WTC11 (cell line): Measurements from ENCODE around the gene PRELP. TPM values are rescaled to one million over a fixed set of nuclear protein-coding genes. Genes with fewer than 3 reads are reported as not detected.

Experiments
- ATAC-seq: fragments of 200-7000 bp; cut with Tn5 transposase; 2 replicates; pipeline ENCODE4 v1.10.0; 2021; ENCODE audit warnings: mild to moderate bottlenecking, moderate library complexity
- CTCF ChIA-PET: fragments of 300-600 bp; sonication (Branson Sonifier 250); formaldehyde crosslinking; loops from one replicate; lab custom pipeline; 2021; ENCODE audit warnings: antibody characterized with exemption; lab: Charles Lee
- POLR2A ChIA-PET: fragments of 350-600 bp; sonication (Branson Sonifier 250); formaldehyde crosslinking; loops from one replicate; lab custom pipeline; 2021; ENCODE audit warnings: antibody characterized with exemption; lab: Charles Lee
- DNase-seq: peaks from one replicate; pipeline ENCODE4 v3.0.0; 2021; ENCODE audit warnings: low spot score
- H3K27ac Mint-ChIP-seq: 2 replicates; pipeline ENCODE4 v1.8.0; 2021; ENCODE audit warnings: mixed read lengths
- H3K27me3 Mint-ChIP-seq: 2 replicates; pipeline ENCODE4 v1.8.0; 2021; ENCODE audit warnings: low read depth, mild to moderate bottlenecking, moderate library complexity, mixed read lengths
- H3K36me3 Mint-ChIP-seq: 2 replicates; pipeline ENCODE4 v1.8.0; 2021; ENCODE audit warnings: mixed read lengths
- H3K4me1 Mint-ChIP-seq: 2 replicates; pipeline ENCODE4 v1.8.0; 2022; ENCODE audit warnings: mixed read lengths
- H3K4me3 Mint-ChIP-seq: 2 replicates; pipeline ENCODE4 v1.8.0; 2021; ENCODE audit warnings: mild to moderate bottlenecking, moderate library complexity, mixed read lengths
- H3K9me3 Mint-ChIP-seq: 2 replicates; pipeline ENCODE4 v1.8.0; 2021; ENCODE audit warnings: mixed read lengths
- AR ChIP-seq: fragments of 250-450 bp; sonication (Bioruptor Pico); IDR thresholded peaks from 2 replicates; pipeline ENCODE4 v1.9.0; 2021; ENCODE audit warnings: mild to moderate bottlenecking
- CREB1 ChIP-seq: sonication (generic); formaldehyde crosslinking; IDR thresholded peaks from 2 replicates; pipeline ENCODE4 v1.8.0; 2023; ENCODE audit warnings: mild to moderate bottlenecking, missing genetic modification reagents
- E2F1 ChIP-seq: sonication (generic); formaldehyde crosslinking; IDR thresholded peaks from 2 replicates; pipeline ENCODE4 v1.8.0; 2022; ENCODE audit warnings: mild to moderate bottlenecking, missing genetic modification reagents
- ELF4 ChIP-seq: sonication (generic); formaldehyde crosslinking; IDR thresholded peaks from 2 replicates; pipeline ENCODE4 v1.8.1; 2022; ENCODE audit warnings: low read depth, mild to moderate bottlenecking, moderate library complexity, missing genetic modification reagents
- FOXJ3 ChIP-seq: sonication (generic); formaldehyde crosslinking; IDR thresholded peaks from 2 replicates; pipeline ENCODE4 v1.9.0; 2021; ENCODE audit warnings: missing genetic modification reagents, mild to moderate bottlenecking, borderline replicate concordance
- IRF2 ChIP-seq: sonication (generic); formaldehyde crosslinking; IDR thresholded peaks from 2 replicates; pipeline ENCODE4 v1.8.0; 2022; ENCODE audit warnings: low read depth, missing genetic modification reagents, borderline replicate concordance
- JUN ChIP-seq: sonication (generic); formaldehyde crosslinking; IDR thresholded peaks from 2 replicates; pipeline ENCODE4 v1.8.0; 2023; ENCODE audit warnings: mild to moderate bottlenecking, missing genetic modification reagents
- NR3C1 ChIP-seq: sonication (generic); formaldehyde crosslinking; conservative IDR thresholded peaks from 2 replicates; pipeline ENCODE4 v1.8.1; 2023; ENCODE audit warnings: low read depth, mild to moderate bottlenecking, missing genetic modification reagents
- SMAD3 ChIP-seq: sonication (generic); formaldehyde crosslinking; IDR thresholded peaks from 2 replicates; pipeline ENCODE4 v1.8.0; 2022; ENCODE audit warnings: missing genetic modification reagents, mild to moderate bottlenecking, borderline replicate concordance
- SOX15 ChIP-seq: fragments of 250-450 bp; sonication (Bioruptor Pico); IDR thresholded peaks from 2 replicates; pipeline ENCODE4 v1.9.0; 2021; ENCODE audit warnings: mild to moderate bottlenecking
- SP1 ChIP-seq: sonication (generic); formaldehyde crosslinking; conservative IDR thresholded peaks from 2 replicates; pipeline ENCODE4 v1.8.1; 2022; ENCODE audit warnings: missing genetic modification reagents
- TEAD4 ChIP-seq: sonication (generic); formaldehyde crosslinking; IDR thresholded peaks from 2 replicates; pipeline ENCODE4 v1.8.0; 2022; ENCODE audit warnings: mild to moderate bottlenecking, missing genetic modification reagents
- ZBTB43 ChIP-seq: sonication (generic); formaldehyde crosslinking; IDR thresholded peaks from 2 replicates; pipeline ENCODE4 v1.8.1; 2023; ENCODE audit warnings: mild to moderate bottlenecking, missing genetic modification reagents
- ZNF121 ChIP-seq: sonication (generic); formaldehyde crosslinking; IDR thresholded peaks from 2 replicates; pipeline ENCODE4 v1.8.0; 2023; ENCODE audit warnings: missing genetic modification reagents
- ZNF219 ChIP-seq: sonication (generic); formaldehyde crosslinking; IDR thresholded peaks from 2 replicates; pipeline ENCODE4 v1.8.0; 2023; ENCODE audit warnings: missing genetic modification reagents, mild to moderate bottlenecking, borderline replicate concordance
- ZNF416 ChIP-seq: fragments of 250-450 bp; sonication (Bioruptor Pico); IDR thresholded peaks from 2 replicates; pipeline ENCODE4 v1.9.0; 2021; ENCODE audit warnings: mild to moderate bottlenecking, inconsistent platforms
- ZNF425 ChIP-seq: fragments of 250-450 bp; sonication (Bioruptor Pico); conservative IDR thresholded peaks from 2 replicates; pipeline ENCODE4 v1.9.0; 2021; ENCODE audit warnings: mild to moderate bottlenecking
- total RNA-seq: library from RNA; stranded (reverse); gene quantifications from 3 replicates; pipeline ENCODE4 v1.2.3, GENCODE V29; 2021
- TF ChIP-seq, protein P1 (sequence below): sonication (generic); formaldehyde crosslinking; IDR thresholded peaks from 2 replicates; pipeline ENCODE4 v1.8.0; 2022; ENCODE audit warnings: mild to moderate bottlenecking, missing genetic modification reagents
- TF ChIP-seq, protein P2 (sequence below): sonication (generic); formaldehyde crosslinking; IDR thresholded peaks from 2 replicates; pipeline ENCODE4 v1.8.1; 2022; ENCODE audit warnings: mild to moderate bottlenecking, missing genetic modification reagents, moderate library complexity, borderline replicate concordance
- TF ChIP-seq, protein P3 (sequence below): fragments of 250-450 bp; sonication (Bioruptor Pico); IDR thresholded peaks from 2 replicates; pipeline ENCODE4 v1.9.0; 2021; ENCODE audit warnings: moderate library complexity, mild to moderate bottlenecking, inconsistent platforms, borderline replicate concordance
- TF ChIP-seq, protein P4 (sequence below): sonication (generic); formaldehyde crosslinking; IDR thresholded peaks from 2 replicates; pipeline ENCODE4 v1.8.1; 2022; ENCODE audit warnings: mild to moderate bottlenecking, moderate library complexity, missing genetic modification reagents

Gene PRELP
- total RNA-seq, 1 experiment from 2014 or later, result 0.17 TPM

GRCh38 chr1:203455706-203456105 is 19.9 kb upstream of the PRELP start (continued):
- no peak for TF ChIP-seq ZBTB43 (CRISPR knock-in tag)

DNA sequence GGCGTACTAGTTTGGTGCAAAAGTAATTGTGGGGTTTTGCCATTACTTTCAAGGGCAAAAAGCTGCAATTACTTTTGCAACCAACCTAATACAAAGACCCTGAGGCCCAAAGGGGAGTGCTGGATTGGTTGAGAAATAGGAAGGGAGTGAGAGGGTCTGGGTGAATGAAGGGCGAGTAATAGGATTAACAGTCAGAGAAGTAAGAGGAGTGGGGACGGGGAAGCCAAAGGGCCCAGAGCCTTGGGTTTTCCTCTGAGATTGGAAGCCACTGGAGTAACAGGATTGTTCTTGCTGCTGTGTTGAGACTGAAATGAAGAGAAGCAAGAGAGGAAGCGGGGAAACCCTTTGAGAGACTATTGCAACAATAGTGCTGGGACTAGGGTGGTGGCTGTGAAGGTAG is 19.0 kb upstream of the PRELP start:
- TF ChIP-seq FOXJ3 (CRISPR knock-in tag), result no peak
- no peak for TF ChIP-seq NR3C1 (CRISPR knock-in tag)
- no peak for TF ChIP-seq SOX15
- TF ChIP-seq, protein P1, sequence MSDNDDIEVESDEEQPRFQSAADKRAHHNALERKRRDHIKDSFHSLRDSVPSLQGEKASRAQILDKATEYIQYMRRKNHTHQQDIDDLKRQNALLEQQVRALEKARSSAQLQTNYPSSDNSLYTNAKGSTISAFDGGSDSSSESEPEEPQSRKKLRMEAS (CRISPR knock-in tag), result no peak
- TF ChIP-seq TEAD4, result no peak
- TF ChIP-seq E2F1 (CRISPR knock-in tag), result no peak
- TF ChIP-seq ZNF425 (CRISPR knock-in tag), result no peak
- TF ChIP-seq ZNF219 (CRISPR knock-in tag), result no peak
- TF ChIP-seq IRF2 (CRISPR knock-in tag), result no peak
- ChIA-PET POLR2A (interaction anchor here (0.6 kb wide), 1 partner anchor 89 kb away, joined by 4 read pairs; no protein-coding TSS in a partner anchor), CTCF (interaction anchor here (1.1 to 1.4 kb wide), 3 partner anchors 31 to 116 kb away, joined by 4 to 7 read pairs (median 7); no protein-coding TSS in a partner anchor)
- no peak overlapping the region for H3K27ac Mint-ChIP-seq
- no peaks in the 10 kb centered on the region for H3K27me3 Mint-ChIP-seq
- no peaks in the 10 kb centered on the region for H3K9me3 Mint-ChIP-seq
- 0 out of 2 replicates have a peak, but pooled peaks cover 2% of the 10 kb centered on the region for H3K4me1 Mint-ChIP-seq
- H3K4me3 Mint-ChIP-seq, result no peak overlapping the region
- H3K36me3 Mint-ChIP-seq, result no peaks in the 10 kb centered on the region
- ATAC-seq (no peak), DNase-seq (no peak)

- CTCF ChIA-PET, result no interaction called here
- TF ChIP-seq JUN (no peak), CREB1 (CRISPR knock-in tag) (no peak), ELF4 (CRISPR knock-in tag) (no peak), SMAD3 (CRISPR knock-in tag) (no peak), ZNF121 (CRISPR knock-in tag) (no peak), E2F1 (CRISPR knock-in tag) (no peak), SP1 (CRISPR knock-in tag) (no peak), AR (CRISPR knock-in tag) (no peak), ZNF416 (CRISPR knock-in tag) (no peak)
- TF ChIP-seq, protein P2, sequence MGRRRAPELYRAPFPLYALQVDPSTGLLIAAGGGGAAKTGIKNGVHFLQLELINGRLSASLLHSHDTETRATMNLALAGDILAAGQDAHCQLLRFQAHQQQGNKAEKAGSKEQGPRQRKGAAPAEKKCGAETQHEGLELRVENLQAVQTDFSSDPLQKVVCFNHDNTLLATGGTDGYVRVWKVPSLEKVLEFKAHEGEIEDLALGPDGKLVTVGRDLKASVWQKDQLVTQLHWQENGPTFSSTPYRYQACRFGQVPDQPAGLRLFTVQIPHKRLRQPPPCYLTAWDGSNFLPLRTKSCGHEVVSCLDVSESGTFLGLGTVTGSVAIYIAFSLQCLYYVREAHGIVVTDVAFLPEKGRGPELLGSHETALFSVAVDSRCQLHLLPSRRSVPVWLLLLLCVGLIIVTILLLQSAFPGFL, result no peak
- TF ChIP-seq, protein P3, sequence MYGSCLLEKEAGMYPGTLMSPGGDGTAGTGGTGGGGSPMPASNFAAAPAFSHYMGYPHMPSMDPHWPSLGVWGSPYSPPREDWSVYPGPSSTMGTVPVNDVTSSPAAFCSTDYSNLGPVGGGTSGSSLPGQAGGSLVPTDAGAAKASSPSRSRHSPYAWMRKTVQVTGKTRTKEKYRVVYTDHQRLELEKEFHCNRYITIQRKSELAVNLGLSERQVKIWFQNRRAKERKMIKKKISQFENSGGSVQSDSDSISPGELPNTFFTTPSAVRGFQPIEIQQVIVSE (CRISPR knock-in tag), result no peak
- TF ChIP-seq, protein P4, sequence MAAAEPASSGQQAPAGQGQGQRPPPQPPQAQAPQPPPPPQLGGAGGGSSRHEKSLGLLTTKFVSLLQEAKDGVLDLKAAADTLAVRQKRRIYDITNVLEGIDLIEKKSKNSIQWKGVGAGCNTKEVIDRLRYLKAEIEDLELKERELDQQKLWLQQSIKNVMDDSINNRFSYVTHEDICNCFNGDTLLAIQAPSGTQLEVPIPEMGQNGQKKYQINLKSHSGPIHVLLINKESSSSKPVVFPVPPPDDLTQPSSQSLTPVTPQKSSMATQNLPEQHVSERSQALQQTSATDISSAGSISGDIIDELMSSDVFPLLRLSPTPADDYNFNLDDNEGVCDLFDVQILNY (CRISPR knock-in tag), result no peak
- TF ChIP-seq, protein P1 (CRISPR knock-in tag), result no peak
Measured at GRCh38 chr1:203458078-203458477, 17.5 kb upstream of the PRELP start.

More at GRCh38 chr1:203458078-203458477, 17.5 kb upstream of the PRELP start:
- ATAC-seq, result no peak
- Mint-ChIP-seq H3K27ac (no peak overlapping the region), H3K27me3 (no peaks in the 10 kb centered on the region; the same call in 1 of the 2 replicates), H3K4me3 (no peak overlapping the region), H3K4me1 (peaks cover 4% of the 10 kb centered on the region; the same call in 1 of the 2 replicates), H3K36me3 (no peaks in the 10 kb centered on the region), H3K9me3 (no peaks in the 10 kb centered on the region)
- no peak for DNase-seq
- POLR2A ChIA-PET, result no interaction called here
